ENCODE measurements around the gene HLA-B.

The HLA-B gene

DNA sequence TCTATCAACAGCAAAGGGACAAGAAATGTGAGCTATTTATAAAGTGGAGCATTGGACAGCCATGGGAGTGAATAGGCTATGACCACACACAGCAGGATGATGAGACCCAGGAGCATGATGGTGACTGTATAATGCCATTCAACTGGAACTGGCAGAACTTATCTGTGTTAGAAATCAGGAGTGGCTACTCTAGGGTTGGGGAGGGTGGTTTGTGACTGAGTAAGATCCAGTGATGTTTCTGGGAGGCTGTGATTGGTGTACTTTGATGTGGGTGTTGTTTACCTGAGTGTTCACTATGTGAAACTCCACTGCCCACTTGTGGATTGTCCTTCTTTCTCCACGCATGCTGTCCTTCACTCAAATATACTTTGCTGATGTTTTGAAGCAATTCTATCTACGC is 11.5 kb upstream of the HLA-B start:
- TF ChIP-seq, protein P1, sequence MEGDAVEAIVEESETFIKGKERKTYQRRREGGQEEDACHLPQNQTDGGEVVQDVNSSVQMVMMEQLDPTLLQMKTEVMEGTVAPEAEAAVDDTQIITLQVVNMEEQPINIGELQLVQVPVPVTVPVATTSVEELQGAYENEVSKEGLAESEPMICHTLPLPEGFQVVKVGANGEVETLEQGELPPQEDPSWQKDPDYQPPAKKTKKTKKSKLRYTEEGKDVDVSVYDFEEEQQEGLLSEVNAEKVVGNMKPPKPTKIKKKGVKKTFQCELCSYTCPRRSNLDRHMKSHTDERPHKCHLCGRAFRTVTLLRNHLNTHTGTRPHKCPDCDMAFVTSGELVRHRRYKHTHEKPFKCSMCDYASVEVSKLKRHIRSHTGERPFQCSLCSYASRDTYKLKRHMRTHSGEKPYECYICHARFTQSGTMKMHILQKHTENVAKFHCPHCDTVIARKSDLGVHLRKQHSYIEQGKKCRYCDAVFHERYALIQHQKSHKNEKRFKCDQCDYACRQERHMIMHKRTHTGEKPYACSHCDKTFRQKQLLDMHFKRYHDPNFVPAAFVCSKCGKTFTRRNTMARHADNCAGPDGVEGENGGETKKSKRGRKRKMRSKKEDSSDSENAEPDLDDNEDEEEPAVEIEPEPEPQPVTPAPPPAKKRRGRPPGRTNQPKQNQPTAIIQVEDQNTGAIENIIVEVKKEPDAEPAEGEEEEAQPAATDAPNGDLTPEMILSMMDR (IDR thresholded peaks at IDR 0.05; ENCODE audit: low read depth, low read length, missing control alignments), result no peak
- no peak for DNase-seq (ENCODE audit: low read depth)
- H3K4me3 ChIP-seq (ENCODE audit: low read depth, low read length), result no peak overlapping the region

DNA sequence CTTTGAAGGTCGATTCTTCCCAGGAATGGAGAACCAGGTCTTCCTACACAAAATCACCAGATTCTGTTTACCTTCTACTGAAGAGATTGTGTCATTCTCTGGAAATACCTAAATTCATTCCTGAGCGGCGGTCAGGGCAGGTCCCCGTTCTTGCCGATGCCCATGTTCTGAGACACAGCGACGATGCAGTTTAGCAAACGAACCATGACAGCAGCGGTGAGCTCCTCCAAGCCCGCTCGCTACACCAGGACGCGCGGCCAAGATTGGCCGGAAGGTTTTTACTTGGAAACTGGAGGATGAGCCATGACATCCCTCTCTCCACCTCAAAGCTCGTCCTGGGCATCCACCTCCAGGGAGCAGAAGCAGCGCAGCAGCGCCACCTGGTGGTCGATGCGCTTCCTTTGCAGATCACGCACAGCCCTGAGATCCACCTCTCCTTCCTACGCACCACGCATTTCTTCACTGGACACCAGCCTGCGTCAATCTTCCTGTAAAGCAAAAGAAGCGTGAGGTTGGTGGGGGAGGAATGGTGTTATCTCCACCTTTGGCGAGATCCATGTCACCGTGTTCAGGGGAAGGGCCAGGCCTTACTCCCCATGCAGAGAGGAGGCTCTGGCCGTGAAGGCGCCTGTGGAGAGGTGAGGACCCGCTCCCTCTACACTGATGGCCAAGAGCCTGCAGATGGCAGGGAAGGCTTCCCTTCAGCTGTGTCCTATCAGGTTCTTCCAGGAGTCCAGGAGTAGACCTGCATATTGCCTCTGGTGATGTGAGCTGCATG is 9.9 kb upstream of the HLA-B start:
- DNase-seq (ENCODE audit: low read depth), result peak; percentile 68
- peak overlapping the region; percentile 48 for H3K4me3 ChIP-seq (ENCODE audit: low read depth, low read length)
- TF ChIP-seq, protein P1 (IDR thresholded peaks at IDR 0.05; ENCODE audit: low read depth, low read length, missing control alignments), result peak; percentile 98

DNA sequence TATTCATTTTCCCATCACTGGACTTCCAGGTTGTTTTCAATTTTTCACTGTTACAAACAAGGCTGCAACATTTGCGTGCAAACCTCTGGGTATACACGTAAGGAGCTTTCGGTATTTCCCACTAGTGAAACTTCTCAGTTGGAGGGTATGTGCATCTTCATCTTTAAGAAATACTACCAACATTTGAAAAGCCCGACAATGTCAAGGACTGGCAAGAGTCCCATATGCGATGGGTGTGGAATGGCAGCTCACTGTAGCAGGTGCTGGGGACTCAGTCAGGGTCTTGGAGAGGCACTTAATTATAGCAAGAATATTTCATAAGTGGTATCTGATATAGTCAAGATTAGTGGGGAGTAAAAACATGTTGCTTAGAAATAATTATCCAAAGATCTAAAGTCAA is 8.9 kb upstream of the HLA-B start:
- TF ChIP-seq, protein P1 (IDR thresholded peaks at IDR 0.05; ENCODE audit: low read depth, low read length, missing control alignments), result no peak
- no peak overlapping the region for H3K4me3 ChIP-seq (ENCODE audit: low read depth, low read length)
- DNase-seq (ENCODE audit: low read depth), result no peak

DNA sequence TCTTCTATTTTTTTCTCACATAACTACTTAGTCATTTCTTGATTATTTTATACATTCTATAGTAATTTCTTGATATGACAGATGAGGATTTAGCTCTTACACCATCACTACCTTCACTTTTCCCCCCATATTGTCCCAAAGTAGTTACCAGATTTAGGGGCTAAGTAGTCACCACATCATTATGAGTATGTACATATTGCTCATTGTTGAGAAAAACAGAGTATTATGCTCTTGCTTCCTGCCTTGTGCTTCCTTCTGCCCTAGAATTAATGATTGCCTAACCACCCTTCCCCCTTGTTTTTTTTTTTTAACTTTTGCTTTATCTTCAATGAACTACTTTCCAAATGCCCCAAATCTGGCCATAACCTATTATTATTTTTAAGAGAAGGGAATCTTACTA is 6.8 kb upstream of the HLA-B start:
- H3K4me3 ChIP-seq (ENCODE audit: low read depth, low read length), result no peak overlapping the region

DNA sequence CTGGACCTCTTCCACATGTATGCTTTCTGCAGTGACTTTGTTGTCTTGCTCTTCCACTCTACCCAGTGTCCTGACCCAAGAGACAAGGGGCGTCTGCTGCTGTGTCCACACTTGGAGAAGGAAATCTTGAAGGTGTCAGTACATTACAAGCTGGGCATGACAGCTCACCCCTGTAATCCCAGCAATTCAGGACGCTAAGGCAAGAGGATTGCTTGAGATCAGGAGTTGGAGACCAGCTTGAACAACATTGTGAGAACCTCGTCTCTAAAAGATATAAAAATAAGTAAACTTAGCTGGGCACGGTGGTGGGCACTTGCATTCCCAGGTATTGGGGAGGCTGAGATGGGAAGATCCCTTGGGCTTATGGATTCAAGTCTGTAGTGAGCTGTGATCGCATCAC is 5.8 kb upstream of the HLA-B start:
- no peak overlapping the region for H3K4me3 ChIP-seq (ENCODE audit: low read depth, low read length)
- no peak for DNase-seq (ENCODE audit: low read depth)
- TF ChIP-seq, protein P1 (IDR thresholded peaks at IDR 0.05; ENCODE audit: low read depth, low read length, missing control alignments), result no peak

More for the DNA sequence above, 6.8 kb upstream of the HLA-B start:
- no peak for DNase-seq (ENCODE audit: low read depth)
- TF ChIP-seq, protein P1 (IDR thresholded peaks at IDR 0.05; ENCODE audit: low read depth, low read length, missing control alignments), result no peak

DNA sequence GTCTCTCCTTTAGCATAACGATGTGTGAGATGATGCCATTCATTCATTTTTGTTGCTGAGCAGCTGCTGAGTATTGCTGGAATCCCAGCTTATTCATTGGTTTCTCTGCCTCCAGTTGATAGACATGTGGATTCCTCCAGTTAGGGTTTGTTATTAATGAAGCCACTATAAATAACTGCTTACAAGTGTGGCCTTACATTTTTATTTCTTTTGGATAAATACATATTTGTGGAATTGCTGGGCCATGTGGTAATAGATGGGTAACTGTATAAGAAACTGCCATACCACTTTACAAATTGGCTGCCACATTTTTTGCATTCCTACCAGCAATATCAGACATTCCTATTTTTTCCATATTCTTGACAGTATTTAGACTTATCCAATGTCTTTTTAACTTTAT is 2.6 kb upstream of the HLA-B start:
- TF ChIP-seq, protein P1 (IDR thresholded peaks at IDR 0.05; ENCODE audit: low read depth, low read length, missing control alignments), result no peak
- H3K4me3 ChIP-seq (ENCODE audit: low read depth, low read length), result no peak overlapping the region
- no peak for DNase-seq (ENCODE audit: low read depth)

DNA sequence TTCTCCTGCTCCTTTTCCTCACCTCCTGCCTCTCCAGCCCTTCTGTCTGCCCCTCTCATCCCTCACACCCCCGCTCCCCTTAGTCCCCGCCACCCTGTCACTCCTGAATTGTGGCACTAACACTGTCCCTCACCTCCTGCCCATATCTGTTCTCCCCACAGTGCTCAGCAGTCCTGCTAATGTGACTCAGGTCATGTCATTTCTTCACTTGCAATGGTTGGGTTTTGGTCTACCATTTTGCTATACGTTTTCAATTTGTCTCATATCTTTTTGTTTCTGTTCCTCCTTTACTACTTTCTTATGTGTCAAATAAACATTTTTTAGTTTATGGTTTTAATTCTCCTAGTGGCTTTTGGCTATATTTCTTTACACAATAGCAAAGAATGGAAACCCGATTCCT is 1.3 kb upstream of the HLA-B start:
- TF ChIP-seq, protein P1 (IDR thresholded peaks at IDR 0.05; ENCODE audit: low read depth, low read length, missing control alignments), result no peak
- peak overlapping the region; percentile 76 for H3K4me3 ChIP-seq (ENCODE audit: low read depth, low read length)
- DNase-seq (ENCODE audit: low read depth), result no peak
